Kidney glomerular epithelial cell (primary cell): ENCODE measurements around the gene PNPLA1.
"Not testable (repeated sequence)": the region's sequence is repeated elsewhere in the genome, so short reads cannot be mapped to it uniquely, and the experiment has no call there.

Experiments used
- DNase-seq: peaks from one replicate; lab custom pipeline; 2025; lab: John Stamatoyannopoulos, UW

Gene PNPLA1

GRCh38 chr6:36336208-36336710, 66.4 kb downstream of the PNPLA1 start:
- DNase-seq, result no peak

GRCh38 chr6:36336779-36337241, 67.0 kb downstream of the PNPLA1 start, which contains the start of gene BNIP5:
TSS of gene BNIP5 (minus strand) at chr6:36336888. CDS start at chr6:36330690, 6,198 bp downstream.
- DNase-seq, result no peak

GRCh38 chr6:36337814-36338213, 68.0 kb downstream of the PNPLA1 start:
- no peak for DNase-seq

GRCh38 chr6:36338223-36338622, 68.4 kb downstream of the PNPLA1 start:
- DNase-seq, result not testable (repeated sequence)

- DNase-seq, result no peak
Observed at GRCh38 chr6:36339146-36339545, 69.3 kb downstream of the PNPLA1 start.

GRCh38 chr6:36340306-36340617, 70.4 kb downstream of the PNPLA1 start:
- no peak for DNase-seq

GRCh38 chr6:36340618-36341454, 71.0 kb downstream of the PNPLA1 start:
- DNase-seq, result peak; percentile 6

GRCh38 chr6:36343109-36343680, 73.3 kb downstream of the PNPLA1 start:
- no peak for DNase-seq

GRCh38 chr6:36345681-36346466, 76.0 kb downstream of the PNPLA1 start:
- DNase-seq, result no peak

GRCh38 chr6:36346486-36347273, 76.8 kb downstream of the PNPLA1 start:
- no peak for DNase-seq

GRCh38 chr6:36347621-36348020, 77.8 kb downstream of the PNPLA1 start:
- no peak for DNase-seq

GRCh38 chr6:36349240-36349639, 79.4 kb downstream of the PNPLA1 start:
- no peak for DNase-seq

GRCh38 chr6:36350082-36350481, 80.2 kb downstream of the PNPLA1 start:
- no peak for DNase-seq

- DNase-seq, result peak; percentile 89
Observed at GRCh38 chr6:36350681-36351571, 81.1 kb downstream of the PNPLA1 start.

GRCh38 chr6:36352477-36353157, 82.8 kb downstream of the PNPLA1 start:
- no peak for DNase-seq

GRCh38 chr6:36353411-36353915, 83.6 kb downstream of the PNPLA1 start:
- DNase-seq, result peak; percentile 91

- no peak for DNase-seq
Observed at GRCh38 chr6:36355819-36356218, 86.0 kb downstream of the PNPLA1 start.

GRCh38 chr6:36357872-36358225, 88.0 kb downstream of the PNPLA1 start:
- no peak for DNase-seq
